GM12874 (cell line): ENCODE data around the gene STAU1.

Experiments
- TF ChIP-seq, protein P1 (sequence below): IDR thresholded peaks from 2 replicates; pipeline ENCODE4 v1.5.1; 2011; ENCODE audit warnings: low read depth, mild to moderate bottlenecking, control low read depth, low read length, moderate library complexity; ENCODE audit not compliant: insufficient read depth

Gene STAU1

DNA sequence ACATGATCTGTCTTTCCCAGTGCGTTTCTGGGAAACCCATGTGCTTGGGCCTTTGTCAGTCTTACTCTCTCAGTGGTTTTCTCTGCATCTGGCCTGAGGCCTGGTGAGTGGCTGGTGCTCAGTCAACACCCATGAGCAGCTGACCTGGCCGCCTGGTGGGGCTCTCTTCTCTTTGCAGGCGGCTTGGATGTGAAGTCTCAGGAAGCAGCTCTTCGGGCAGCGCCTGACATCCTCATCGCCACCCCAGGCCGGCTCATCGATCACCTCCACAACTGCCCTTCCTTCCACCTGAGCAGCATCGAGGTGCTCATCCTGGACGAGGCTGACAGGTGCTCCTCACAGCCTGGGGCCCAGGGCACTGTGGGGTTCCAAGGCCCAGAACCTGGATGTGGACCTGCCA, 41.9 kb upstream of the STAU1 start:
- TF ChIP-seq, protein P1, sequence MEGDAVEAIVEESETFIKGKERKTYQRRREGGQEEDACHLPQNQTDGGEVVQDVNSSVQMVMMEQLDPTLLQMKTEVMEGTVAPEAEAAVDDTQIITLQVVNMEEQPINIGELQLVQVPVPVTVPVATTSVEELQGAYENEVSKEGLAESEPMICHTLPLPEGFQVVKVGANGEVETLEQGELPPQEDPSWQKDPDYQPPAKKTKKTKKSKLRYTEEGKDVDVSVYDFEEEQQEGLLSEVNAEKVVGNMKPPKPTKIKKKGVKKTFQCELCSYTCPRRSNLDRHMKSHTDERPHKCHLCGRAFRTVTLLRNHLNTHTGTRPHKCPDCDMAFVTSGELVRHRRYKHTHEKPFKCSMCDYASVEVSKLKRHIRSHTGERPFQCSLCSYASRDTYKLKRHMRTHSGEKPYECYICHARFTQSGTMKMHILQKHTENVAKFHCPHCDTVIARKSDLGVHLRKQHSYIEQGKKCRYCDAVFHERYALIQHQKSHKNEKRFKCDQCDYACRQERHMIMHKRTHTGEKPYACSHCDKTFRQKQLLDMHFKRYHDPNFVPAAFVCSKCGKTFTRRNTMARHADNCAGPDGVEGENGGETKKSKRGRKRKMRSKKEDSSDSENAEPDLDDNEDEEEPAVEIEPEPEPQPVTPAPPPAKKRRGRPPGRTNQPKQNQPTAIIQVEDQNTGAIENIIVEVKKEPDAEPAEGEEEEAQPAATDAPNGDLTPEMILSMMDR: no peak

DNA sequence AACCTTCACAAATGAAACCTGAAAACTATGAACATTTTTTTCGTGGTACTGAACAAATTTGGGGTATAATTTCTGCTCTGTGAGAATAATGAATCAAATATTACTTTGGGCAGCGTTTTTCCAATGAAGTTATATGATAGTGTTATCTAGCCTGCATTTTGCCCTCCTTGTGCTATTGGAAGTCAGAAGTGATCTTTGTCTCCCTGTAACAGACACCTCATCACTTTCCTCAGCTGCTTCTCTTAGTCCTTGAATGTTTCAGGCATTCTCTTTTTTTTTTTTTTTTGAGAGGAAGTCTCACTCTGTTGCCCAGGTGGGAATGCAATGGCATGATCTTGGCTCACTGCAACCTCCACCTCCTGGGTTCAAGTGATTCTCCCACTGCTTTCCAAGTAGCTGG, 41.2 kb upstream of the STAU1 start:
- TF ChIP-seq, protein P1: no peak

DNA sequence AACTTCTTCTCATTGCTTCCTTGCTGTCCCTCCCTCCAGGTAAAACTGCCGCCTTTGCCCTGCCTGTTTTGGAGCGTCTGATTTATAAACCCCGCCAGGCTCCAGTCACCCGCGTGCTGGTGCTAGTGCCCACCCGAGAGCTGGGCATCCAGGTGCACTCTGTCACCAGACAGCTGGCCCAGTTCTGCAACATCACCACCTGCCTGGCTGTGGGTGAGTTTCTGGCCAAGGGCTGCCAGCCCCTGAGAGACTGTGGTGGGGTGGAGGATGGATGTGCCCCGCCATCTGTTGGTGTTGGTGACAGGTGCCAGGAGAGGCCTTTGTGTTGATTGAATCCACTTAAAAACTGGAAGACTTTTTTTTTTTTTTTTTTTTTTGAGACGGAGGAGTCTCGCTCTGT, 40.5 kb upstream of the STAU1 start:
- TF ChIP-seq, protein P1: no peak

DNA sequence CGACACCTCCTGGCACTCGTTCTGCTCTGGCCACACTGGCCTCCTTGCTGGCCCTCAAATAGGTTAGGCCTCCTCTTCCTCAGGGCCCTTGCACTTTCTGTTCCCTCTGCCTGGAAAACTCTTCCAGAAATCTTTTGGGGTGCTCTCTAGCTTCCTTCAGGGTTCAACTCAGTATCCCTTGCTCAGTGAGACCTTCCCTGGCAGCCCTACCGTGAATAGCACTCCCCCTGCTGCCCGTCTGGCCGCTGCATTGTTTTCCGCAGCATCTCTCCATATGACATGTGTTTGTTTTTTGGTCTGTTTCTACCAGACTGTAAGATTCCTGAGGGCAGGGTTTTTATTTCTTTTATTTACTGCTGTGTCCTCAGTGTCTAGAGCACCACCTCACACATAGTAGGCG, 37.8 kb upstream of the STAU1 start:
- TF ChIP-seq, protein P1: no peak

DNA sequence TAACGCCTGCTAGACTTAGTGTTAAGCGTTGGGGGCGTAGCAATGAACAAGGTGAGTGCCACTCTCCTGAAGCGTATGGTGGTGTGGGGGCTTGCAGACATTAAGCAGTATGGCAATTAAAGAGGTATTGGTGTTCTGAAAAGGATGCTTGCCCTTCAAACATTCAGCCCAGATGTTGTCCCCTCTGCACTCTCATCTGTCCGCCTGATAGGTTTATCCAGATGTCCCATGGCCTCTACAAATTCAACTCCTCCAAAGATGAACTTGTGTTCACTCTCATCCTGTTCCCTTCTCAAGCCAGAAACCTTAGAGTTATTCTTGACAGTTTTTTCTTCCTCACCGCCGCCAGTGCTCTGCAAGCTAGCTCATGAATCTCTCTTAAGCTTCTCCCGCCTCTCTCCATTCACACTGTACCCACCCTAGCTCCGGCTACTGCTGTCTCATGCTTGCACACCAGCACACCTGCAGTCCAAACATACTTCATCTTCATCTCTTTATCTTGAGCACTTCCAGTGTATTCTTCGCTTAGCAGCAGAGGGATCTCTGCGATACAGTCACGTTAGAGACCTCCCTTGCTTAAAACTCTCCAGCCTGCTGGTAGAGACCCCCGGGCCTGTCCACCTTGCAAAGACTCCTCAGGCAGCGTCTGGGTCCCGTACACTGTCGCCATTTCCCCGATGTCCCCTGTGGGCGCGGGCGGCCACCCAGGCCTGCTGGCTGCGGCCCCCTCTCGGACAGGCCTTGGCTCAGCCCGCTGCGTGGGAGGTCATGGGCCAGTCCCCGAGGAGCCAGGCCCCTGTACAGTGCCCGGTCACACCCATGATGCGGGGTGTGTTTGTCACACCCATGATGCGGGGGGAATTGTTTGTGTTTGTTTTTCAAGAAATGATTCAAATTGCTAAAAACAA, 32.0 kb upstream of the STAU1 start:
- TF ChIP-seq, protein P1: no peak

DNA sequence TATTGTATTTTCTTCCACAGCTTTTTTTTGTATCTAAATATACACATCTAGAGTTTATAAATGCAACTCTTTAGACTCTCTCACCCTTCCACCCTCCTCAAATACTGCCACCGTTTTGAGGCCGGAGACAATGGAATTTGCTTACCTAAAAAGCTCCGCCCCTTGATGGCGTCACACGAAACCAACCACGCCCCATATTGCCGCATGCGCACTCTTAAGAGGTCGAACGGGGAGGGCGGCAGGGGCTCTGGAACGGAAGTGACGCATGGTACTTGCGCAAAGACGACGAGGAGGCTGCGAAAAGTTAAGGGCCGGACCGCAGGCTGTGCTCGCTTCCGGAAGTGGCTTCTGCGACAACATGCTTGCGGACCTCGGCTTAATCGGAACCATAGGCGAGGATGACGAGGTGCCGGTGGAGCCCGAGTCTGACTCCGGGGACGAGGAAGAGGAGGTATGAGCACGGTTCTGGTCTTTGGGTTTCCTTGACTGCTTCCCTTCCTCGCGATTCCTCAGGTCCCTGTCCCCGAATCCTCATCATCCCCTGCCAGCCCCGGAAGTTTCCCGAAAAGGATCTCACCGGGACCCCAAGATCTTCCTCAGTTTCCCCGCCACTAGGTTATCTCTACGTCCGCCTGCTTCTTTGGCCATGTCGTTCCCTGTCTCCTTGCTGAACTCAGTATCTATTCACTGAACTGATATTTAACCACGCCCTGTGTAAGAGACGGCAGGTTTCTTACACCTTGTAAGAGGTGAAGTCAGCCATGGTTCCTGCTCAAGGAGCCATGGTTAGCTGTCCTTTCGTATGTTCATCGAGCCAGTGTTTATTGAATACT, 31.2 kb upstream of the STAU1 start, which contains the start of gene DDX27:
Gene DDX27 (plus strand): TSS at position 326 of the 833 bp plus-strand sequence. CDS start 33 bp downstream, at position 359.
- TF ChIP-seq, protein P1: no peak

DNA sequence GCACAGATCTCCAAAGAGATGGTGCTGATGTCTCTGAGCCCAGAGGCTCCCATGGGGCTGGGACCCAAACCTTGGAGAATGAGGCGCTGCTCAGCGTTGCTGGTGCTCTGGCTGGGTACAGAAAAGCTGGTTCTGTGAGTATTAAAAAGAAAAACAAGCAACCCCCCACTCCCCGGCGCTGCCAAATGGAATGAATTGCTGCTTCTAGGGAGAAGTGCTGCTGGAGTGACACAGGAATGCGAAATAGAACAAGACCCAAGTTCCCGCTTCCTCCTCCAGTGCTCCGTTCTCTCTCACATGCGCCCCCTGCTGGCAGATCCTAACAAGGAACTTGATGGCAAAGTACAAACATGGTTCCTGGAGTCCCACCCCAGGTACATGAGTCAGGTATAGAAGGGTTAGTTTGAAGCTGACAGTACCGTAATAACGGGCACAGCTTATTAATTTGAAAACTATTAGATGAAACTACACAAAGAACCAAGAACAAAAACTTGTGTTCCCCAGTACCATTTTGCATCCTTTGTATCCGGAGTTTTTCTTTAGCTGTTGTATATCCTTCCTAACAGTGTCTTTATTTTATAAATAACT, 29.0 kb upstream of the STAU1 start:
- TF ChIP-seq, protein P1: peak; percentile 85
